ENCODE measurements around the gene EPO.
"Not testable (repeated sequence)": the region's sequence is repeated elsewhere in the genome, so short reads cannot be mapped to it uniquely, and the experiment has no call there.

Gene EPO

GRCh38 chr7:100708395-100708794 lies 11.9 kb upstream of the EPO start:
- no peak for DNase-seq (ENCODE audit: low read depth)
- no peak for TF ChIP-seq CTCF (IDR thresholded peaks at IDR 0.05; ENCODE audit: low read depth, low read length, missing control alignments)
- no peak overlapping the region for H3K4me3 ChIP-seq (ENCODE audit: low read depth, low read length)

GRCh38 chr7:100710452-100710851 lies 9.8 kb upstream of the EPO start:
- no peak overlapping the region for H3K4me3 ChIP-seq (ENCODE audit: low read depth, low read length)
- TF ChIP-seq CTCF (IDR thresholded peaks at IDR 0.05; ENCODE audit: low read depth, low read length, missing control alignments) = no peak
- no peak for DNase-seq (ENCODE audit: low read depth)

GRCh38 chr7:100711369-100711768 lies 8.9 kb upstream of the EPO start:
- no peak for DNase-seq (ENCODE audit: low read depth)
- H3K4me3 ChIP-seq (ENCODE audit: low read depth, low read length) = no peak overlapping the region
- TF ChIP-seq CTCF (IDR thresholded peaks at IDR 0.05; ENCODE audit: low read depth, low read length, missing control alignments) = no peak

- DNase-seq (ENCODE audit: low read depth) = no peak
- no peak for TF ChIP-seq CTCF (IDR thresholded peaks at IDR 0.05; ENCODE audit: low read depth, low read length, missing control alignments)
- H3K4me3 ChIP-seq (ENCODE audit: low read depth, low read length) = no peak overlapping the region
Observed at GRCh38 chr7:100714725-100715124, 5.5 kb upstream of the EPO start.

GRCh38 chr7:100717073-100717472 lies 3.2 kb upstream of the EPO start:
- not testable (repeated sequence) for H3K4me3 ChIP-seq (ENCODE audit: low read depth, low read length); DNase-seq (ENCODE audit: low read depth)

GRCh38 chr7:100719523-100720278 lies 567 bp upstream of the EPO start:
- no peak for DNase-seq (ENCODE audit: low read depth)
- H3K4me3 ChIP-seq (ENCODE audit: low read depth, low read length) = no peak overlapping the region
- TF ChIP-seq CTCF (IDR thresholded peaks at IDR 0.05; ENCODE audit: low read depth, low read length, missing control alignments) = no peak

GRCh38 chr7:100720671-100721504 lies 620 bp downstream of the EPO start:
- no peak overlapping the region for H3K4me3 ChIP-seq (ENCODE audit: low read depth, low read length)
- DNase-seq (ENCODE audit: low read depth) = no peak
- no peak for TF ChIP-seq CTCF (IDR thresholded peaks at IDR 0.05; ENCODE audit: low read depth, low read length, missing control alignments)

Data from GM12864 (cell line).